Activated T-helper 2 cell treated with anti-CD3 and anti-CD28 coated beads, Interferon-gamma antibody, Interleukin-2, Interleukin-4, amounts not matched to agents 10 μg/mL and 5 μg/mL and 100 μg/mL, durations not matched to agents 14 hours and 24 hours and 36 hours (primary cell): ENCODE results near the gene RGS6. TPM values are rescaled to one million over a fixed set of nuclear protein-coding genes. Genes with fewer than 3 reads are reported as not detected.

Experiments used
- DNase-seq: peaks from one replicate; pipeline ENCODE4 v3.0.0; 2021; ENCODE audit warnings: low spot score
- H3K27ac Mint-ChIP-seq: one replicate; pipeline ENCODE4 v1.8.0; 2021; ENCODE audit warnings: mixed read lengths
- H3K27me3 Mint-ChIP-seq: one replicate; pipeline ENCODE4 v1.8.0; 2021; ENCODE audit warnings: low read depth, mixed read lengths
- H3K36me3 Mint-ChIP-seq: one replicate; pipeline ENCODE4 v1.8.0; 2021; ENCODE audit warnings: low read depth, mixed read lengths
- H3K4me1 Mint-ChIP-seq: one replicate; pipeline ENCODE4 v1.8.0; 2021; ENCODE audit warnings: low read depth, mixed read lengths
- H3K4me3 Mint-ChIP-seq: one replicate; pipeline ENCODE4 v1.8.0; 2021; ENCODE audit warnings: low read depth, mild to moderate bottlenecking, moderate library complexity, mixed read lengths
- H3K9me3 Mint-ChIP-seq: one replicate; pipeline ENCODE4 v1.8.0; 2021; ENCODE audit warnings: mixed read lengths
- intact Hi-C: fragments of 100-400 bp; cut with micrococcal nuclease; formaldehyde crosslinking; loops from one replicate; pipeline ENCODE4 v1.15.1; 2023
- total RNA-seq: library from RNA; stranded (reverse); gene quantifications from 2 replicates; pipeline ENCODE4 v1.2.3, GENCODE V29; 2022

The RGS6 gene
- total RNA-seq, 1 donor from 2014 or later: 3.7 TPM

DNA sequence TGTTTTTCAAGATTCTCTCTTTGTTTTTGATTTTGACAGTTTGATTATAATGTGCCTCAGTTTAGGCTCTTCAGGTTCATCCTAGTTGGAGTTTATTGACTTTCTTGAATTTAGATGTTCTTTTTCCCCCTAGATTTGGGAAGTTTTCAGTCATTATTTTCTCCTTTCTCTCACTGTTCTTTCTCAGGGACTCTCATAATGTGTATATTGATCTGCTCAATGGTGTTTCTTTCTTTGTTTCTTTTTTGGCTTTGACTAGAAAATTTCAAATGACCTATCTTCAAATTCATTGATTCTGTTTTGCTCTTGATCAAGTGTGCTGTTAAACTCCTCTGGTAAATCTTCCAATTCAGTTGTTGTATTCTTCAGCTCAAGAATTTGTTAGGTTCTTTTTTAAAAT, 108.3 kb downstream of the RGS6 start:
- no peak overlapping the region for H3K27ac Mint-ChIP-seq
- intact Hi-C loops: loop anchor here (10.0 kb wide), 2 partner anchors 404 to 486 kb away; no protein-coding TSS in a partner anchor
- H3K27me3 Mint-ChIP-seq: peaks cover 40% of the 10 kb centered on the region
- DNase-seq: no peak
- peaks cover 3% of the 10 kb centered on the region for H3K4me1 Mint-ChIP-seq
- H3K4me3 Mint-ChIP-seq: no peak overlapping the region
- H3K36me3 Mint-ChIP-seq: no peaks in the 10 kb centered on the region
- peaks cover 14% of the 10 kb centered on the region for H3K9me3 Mint-ChIP-seq

DNA sequence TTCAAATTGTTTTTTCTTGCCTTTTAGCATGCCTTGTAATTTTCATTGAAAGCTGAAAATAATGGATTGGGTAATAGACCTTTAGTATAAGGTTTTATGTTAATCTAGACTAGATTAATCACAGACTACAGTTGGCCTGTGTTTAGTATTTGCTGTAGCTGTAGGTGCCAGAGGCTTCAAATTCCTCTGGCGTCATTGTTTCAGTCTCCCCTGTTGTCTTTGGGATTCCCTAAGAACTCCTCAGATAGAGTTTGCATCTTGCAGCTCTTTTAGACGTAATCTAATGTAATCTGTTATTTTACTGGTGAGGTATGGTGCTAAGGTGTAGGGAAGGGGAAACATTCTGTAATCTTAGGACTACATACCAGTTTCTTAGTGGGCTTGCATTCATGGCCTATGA, 113.0 kb downstream of the RGS6 start:
- no peak for DNase-seq
- intact Hi-C loops: loop anchor here (10.0 kb wide), 2 partner anchors 400 to 490 kb away; no protein-coding TSS in a partner anchor
- peaks cover 24% of the 10 kb centered on the region for H3K27me3 Mint-ChIP-seq

GRCh38 chr14:72045885-72046284, 113.7 kb downstream of the RGS6 start:
- peaks cover 18% of the 10 kb centered on the region for H3K27me3 Mint-ChIP-seq
- peaks cover 6% of the 10 kb centered on the region for H3K9me3 Mint-ChIP-seq
- H3K4me3 Mint-ChIP-seq: no peak overlapping the region
- DNase-seq: no peak
- intact Hi-C loops: loop anchor here (10.0 kb wide), 2 partner anchors 399 to 491 kb away; no protein-coding TSS in a partner anchor
- no peak overlapping the region for H3K27ac Mint-ChIP-seq
- H3K36me3 Mint-ChIP-seq: no peaks in the 10 kb centered on the region
- peaks cover 28% of the 10 kb centered on the region for H3K4me1 Mint-ChIP-seq

More for the DNA sequence above, 113.0 kb downstream of the RGS6 start:
- no peaks in the 10 kb centered on the region for H3K36me3 Mint-ChIP-seq
- H3K4me1 Mint-ChIP-seq: peaks cover 24% of the 10 kb centered on the region
- H3K4me3 Mint-ChIP-seq: no peak overlapping the region
- no peak overlapping the region for H3K27ac Mint-ChIP-seq
- H3K9me3 Mint-ChIP-seq: peaks cover 12% of the 10 kb centered on the region

DNA sequence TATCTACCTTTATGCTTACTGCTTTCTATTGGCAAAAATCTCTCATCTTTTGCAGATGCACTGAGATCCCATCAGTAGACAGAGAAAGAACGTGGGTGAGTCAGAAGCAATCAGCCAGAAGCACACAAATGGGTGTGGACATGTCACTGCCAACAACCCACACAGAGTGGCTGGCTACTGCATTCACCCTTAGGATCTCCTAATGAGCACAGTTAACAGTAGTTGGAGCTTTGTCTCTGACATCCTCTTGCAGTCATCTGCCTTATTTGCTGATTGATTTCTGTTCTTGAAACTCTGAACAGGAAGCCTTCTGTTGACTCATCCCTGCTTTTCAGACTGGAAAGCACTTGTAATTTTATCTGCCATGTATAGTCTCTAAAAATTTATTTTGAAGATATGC, 117.2 kb downstream of the RGS6 start:
- H3K4me1 Mint-ChIP-seq: peaks cover 34% of the 10 kb centered on the region
- no peak overlapping the region for H3K4me3 Mint-ChIP-seq
- H3K27ac Mint-ChIP-seq: peak overlapping the region; percentile 72
- intact Hi-C loops: loop anchor here (1.0 to 10.0 kb wide), 10 partner anchors 14 to 495 kb away; partner anchors contain the start of gene RGS6
- H3K36me3 Mint-ChIP-seq: no peaks in the 10 kb centered on the region
- peaks cover 15% of the 10 kb centered on the region for H3K27me3 Mint-ChIP-seq
- peak; percentile 48 for DNase-seq
- H3K9me3 Mint-ChIP-seq: no peaks in the 10 kb centered on the region

DNA sequence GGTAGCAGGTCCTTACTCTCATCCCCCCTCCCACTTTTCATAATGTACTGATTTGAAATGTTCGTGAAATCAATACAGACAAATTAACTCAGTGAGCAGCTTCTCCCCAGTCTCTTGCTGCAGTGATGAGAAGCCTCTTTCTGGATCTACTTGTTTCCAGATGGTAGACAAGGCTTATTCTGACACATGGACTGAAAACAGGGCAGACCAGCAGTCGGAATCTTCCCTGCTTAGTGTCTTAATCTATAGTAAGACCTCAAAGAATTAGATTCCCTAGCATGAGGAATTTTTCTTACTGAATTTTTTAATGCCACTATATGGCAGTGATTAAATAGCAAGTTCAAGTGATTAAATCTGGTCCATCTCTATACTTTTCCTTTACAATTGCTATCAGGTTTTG, 120.1 kb downstream of the RGS6 start:
- Mint-ChIP-seq H3K27ac (no peak overlapping the region), H3K27me3 (peaks cover 15% of the 10 kb centered on the region), H3K4me1 (peaks cover 36% of the 10 kb centered on the region), H3K36me3 (no peaks in the 10 kb centered on the region), H3K4me3 (no peak overlapping the region), H3K9me3 (no peaks in the 10 kb centered on the region)
- DNase-seq: no peak
- intact Hi-C loops: no loop called here

DNA sequence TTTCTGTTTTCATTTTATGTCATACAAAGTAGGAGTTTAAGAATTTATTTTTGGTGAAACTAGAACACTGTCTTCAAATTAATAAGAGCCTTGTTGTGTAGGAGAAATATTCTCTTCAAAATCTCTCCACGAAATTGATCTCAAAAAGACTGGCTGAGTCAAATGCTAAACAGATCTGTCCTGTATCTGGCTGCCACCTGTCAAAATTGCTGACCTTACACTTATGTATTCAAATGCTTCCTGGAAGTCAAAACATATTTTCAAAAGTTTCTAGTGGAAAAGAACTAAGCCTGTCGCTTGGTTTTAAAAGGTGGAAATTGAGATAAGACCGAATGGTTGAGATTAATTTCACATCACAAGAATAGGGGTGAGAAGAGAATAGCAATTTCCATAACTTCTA, 121.4 kb downstream of the RGS6 start:
- Mint-ChIP-seq H3K27me3 (peaks cover 15% of the 10 kb centered on the region), H3K27ac (no peak overlapping the region), H3K4me1 (peaks cover 31% of the 10 kb centered on the region), H3K36me3 (no peaks in the 10 kb centered on the region), H3K9me3 (no peaks in the 10 kb centered on the region), H3K4me3 (no peak overlapping the region)
- intact Hi-C loops: no loop called here
- no peak for DNase-seq

DNA sequence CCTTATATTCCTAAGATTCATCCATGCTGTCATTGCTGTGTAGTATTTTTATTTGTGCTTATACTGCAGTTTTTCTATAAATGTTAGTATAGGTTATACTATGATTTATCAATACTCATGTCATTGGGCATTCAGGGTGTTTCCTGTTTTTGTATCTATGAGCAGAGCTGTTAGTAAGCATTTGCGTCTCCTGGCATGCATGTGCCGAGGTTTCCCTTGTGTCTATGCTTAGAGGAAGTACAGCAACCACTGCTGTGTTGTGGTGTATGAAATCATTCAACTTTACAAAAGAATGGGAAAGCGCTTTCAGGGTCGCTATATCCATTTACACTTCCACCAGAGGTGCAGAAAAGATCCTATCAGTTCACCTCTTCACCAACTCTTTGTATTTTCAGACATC, 122.7 kb downstream of the RGS6 start:
- intact Hi-C loops: no loop called here
- Mint-ChIP-seq H3K27ac (no peak overlapping the region), H3K4me3 (no peak overlapping the region)

DNA sequence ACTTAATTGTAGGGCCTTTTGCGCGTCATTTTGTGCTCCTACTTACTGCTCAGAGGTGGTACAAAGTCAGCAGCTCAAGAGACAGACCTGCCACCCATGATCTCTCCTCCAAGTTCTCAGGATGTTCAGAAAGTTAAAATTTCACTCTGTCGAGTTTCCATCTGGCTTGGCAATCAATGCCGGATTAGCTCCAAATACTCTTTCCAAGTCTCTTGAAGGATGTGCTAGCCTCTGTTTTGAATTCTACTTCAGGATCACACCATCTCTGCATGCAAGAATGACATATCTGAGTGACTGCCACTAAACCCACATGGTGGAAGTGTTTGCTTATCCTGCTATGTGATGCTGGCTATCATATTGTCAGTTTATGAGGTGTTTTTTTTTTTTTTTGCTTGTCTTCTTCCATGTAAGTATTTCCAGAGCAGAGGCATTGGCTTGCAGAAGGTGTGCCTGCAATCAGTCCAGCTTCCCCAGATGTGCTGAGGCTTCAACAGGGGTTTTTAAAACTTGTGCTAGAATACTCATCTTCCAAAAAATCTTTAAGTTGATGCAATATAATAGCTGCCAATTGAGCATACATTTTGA, 125.6 kb downstream of the RGS6 start:
- H3K9me3 Mint-ChIP-seq: no peaks in the 10 kb centered on the region

More for the DNA sequence above, 122.7 kb downstream of the RGS6 start:
- Mint-ChIP-seq H3K9me3 (no peaks in the 10 kb centered on the region), H3K36me3 (no peaks in the 10 kb centered on the region), H3K4me1 (peaks cover 19% of the 10 kb centered on the region), H3K27me3 (peaks cover 15% of the 10 kb centered on the region)
- DNase-seq: no peak

GRCh38 chr14:72060460-72060859, 128.2 kb downstream of the RGS6 start:
- Mint-ChIP-seq H3K27me3 (peaks cover 17% of the 10 kb centered on the region), H3K27ac (no peak overlapping the region)
- intact Hi-C loops: no loop called here

More for the DNA sequence above, 125.6 kb downstream of the RGS6 start:
- Mint-ChIP-seq H3K27me3 (peaks cover 18% of the 10 kb centered on the region), H3K36me3 (no peaks in the 10 kb centered on the region), H3K27ac (no peak overlapping the region), H3K4me3 (no peak overlapping the region), H3K4me1 (peaks cover 13% of the 10 kb centered on the region)
- no peak for DNase-seq
- intact Hi-C loops: no loop called here

DNA sequence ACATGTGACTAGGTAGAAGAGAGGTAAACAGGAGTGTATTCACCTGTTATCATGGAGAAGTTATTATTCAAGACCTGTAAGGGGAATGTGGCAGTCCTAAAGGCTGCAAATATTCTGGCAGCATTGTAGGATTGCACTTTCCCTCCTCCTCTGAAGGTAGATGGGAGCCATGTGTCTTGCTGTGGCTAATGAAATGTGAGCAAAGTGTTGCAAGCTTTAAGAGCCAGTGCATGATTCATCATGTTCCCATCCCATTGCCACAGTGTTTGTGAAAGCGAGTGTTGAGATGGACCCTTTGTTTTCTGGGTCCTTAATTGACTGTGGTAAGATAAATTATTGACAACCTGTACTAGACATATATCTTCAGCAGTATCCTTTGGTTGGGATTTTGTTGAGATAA, 128.7 kb downstream of the RGS6 start:
- intact Hi-C loops: no loop called here
- DNase-seq: no peak
- H3K27ac Mint-ChIP-seq: no peak overlapping the region
- H3K4me1 Mint-ChIP-seq: peaks cover 20% of the 10 kb centered on the region
- H3K27me3 Mint-ChIP-seq: peaks cover 16% of the 10 kb centered on the region
- no peak overlapping the region for H3K4me3 Mint-ChIP-seq
- H3K9me3 Mint-ChIP-seq: no peaks in the 10 kb centered on the region
- no peaks in the 10 kb centered on the region for H3K36me3 Mint-ChIP-seq

More at GRCh38 chr14:72060460-72060859, 128.2 kb downstream of the RGS6 start:
- no peaks in the 10 kb centered on the region for H3K36me3 Mint-ChIP-seq
- H3K9me3 Mint-ChIP-seq: no peaks in the 10 kb centered on the region
- peaks cover 20% of the 10 kb centered on the region for H3K4me1 Mint-ChIP-seq
- H3K4me3 Mint-ChIP-seq: no peak overlapping the region
- no peak for DNase-seq

DNA sequence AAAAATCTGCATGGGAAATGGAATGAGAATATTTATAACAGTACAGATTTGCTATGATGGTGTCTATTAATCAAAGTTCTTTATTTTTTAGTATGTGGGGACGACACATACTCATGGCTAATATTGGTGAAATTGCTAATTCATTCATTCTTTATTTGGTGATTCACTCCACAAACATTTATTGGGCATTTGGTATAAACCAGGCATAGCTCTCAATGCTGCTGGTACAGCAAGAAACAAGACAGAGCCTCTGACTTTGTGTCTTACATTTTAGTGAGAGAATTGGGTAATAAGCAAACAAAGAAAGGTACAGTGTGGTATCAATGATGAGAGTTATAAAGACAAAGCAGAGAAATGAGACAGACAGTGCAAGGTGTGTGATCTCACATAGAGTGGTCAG, 129.5 kb downstream of the RGS6 start:
- intact Hi-C loops: no loop called here
- Mint-ChIP-seq H3K4me1 (peaks cover 20% of the 10 kb centered on the region), H3K27ac (no peak overlapping the region), H3K36me3 (no peaks in the 10 kb centered on the region), H3K27me3 (peaks cover 17% of the 10 kb centered on the region), H3K4me3 (no peak overlapping the region), H3K9me3 (no peaks in the 10 kb centered on the region)
- DNase-seq: no peak

- peaks cover 20% of the 10 kb centered on the region for H3K4me1 Mint-ChIP-seq
- H3K27me3 Mint-ChIP-seq: peaks cover 20% of the 10 kb centered on the region
Measured at GRCh38 chr14:72063761-72064282, 131.6 kb downstream of the RGS6 start.

GRCh38 chr14:72064501-72064900, 132.3 kb downstream of the RGS6 start:
- intact Hi-C loops: no loop called here
- H3K27ac Mint-ChIP-seq: no peak overlapping the region
- H3K4me3 Mint-ChIP-seq: no peak overlapping the region
- H3K36me3 Mint-ChIP-seq: no peaks in the 10 kb centered on the region
- no peak for DNase-seq
- H3K9me3 Mint-ChIP-seq: no peaks in the 10 kb centered on the region
- peaks cover 20% of the 10 kb centered on the region for H3K4me1 Mint-ChIP-seq
- peaks cover 20% of the 10 kb centered on the region for H3K27me3 Mint-ChIP-seq

More at GRCh38 chr14:72063761-72064282, 131.6 kb downstream of the RGS6 start:
- Mint-ChIP-seq H3K4me3 (peak overlapping the region; percentile 4), H3K9me3 (no peaks in the 10 kb centered on the region), H3K27ac (peak overlapping the region; percentile 29), H3K36me3 (no peaks in the 10 kb centered on the region)
- intact Hi-C loops: loop anchor here (1.0 kb wide), 1 partner anchor 15 kb away; no protein-coding TSS in a partner anchor
- DNase-seq: no peak
